GM12878 (cell line): ENCODE measurements around the gene SLC4A1. TPM values are rescaled to one million over a fixed set of nuclear protein-coding genes. Genes with fewer than 3 reads are reported as not detected.

Experiments used
- BHLHE40 ChIP-seq, 2 experiments: fragments of 450-650 bp in 1 of 2; IDR thresholded peaks; 2 replicates each; pipeline ENCODE4 v1.6.1; 2011 to 2017; ENCODE audit warnings: low read depth in 2 of 2, borderline replicate concordance in 1 of 2, improper control_type of control experiment in 1 of 2, low read length in 1 of 2, mild to moderate bottlenecking in 1 of 2
- CBX5 ChIP-seq: sonication (generic); IDR thresholded peaks from 2 replicates; pipeline ENCODE4 v1.6.1; 2016; ENCODE audit warnings: low read depth, moderate library complexity, mild to moderate bottlenecking, inconsistent platforms
- CEBPB ChIP-seq, 2 experiments: fragments of 150-350 bp in 1 of 2; IDR thresholded peaks; 2 replicates each; pipeline ENCODE4 v1.6.1; 2012 to 2014; ENCODE audit warnings: low read depth in 2 of 2, low read length in 2 of 2, borderline replicate concordance in 1 of 2, inconsistent platforms in 1 of 2
- CEBPZ ChIP-seq: fragments of 150-350 bp; IDR thresholded peaks from 2 replicates; pipeline ENCODE4 v1.6.1; 2016; ENCODE audit warnings: low read depth, low read length
- CHD1 ChIP-seq: IDR thresholded peaks from 2 replicates; pipeline ENCODE4 v1.6.1; 2012; ENCODE audit warnings: low read depth, low read length, improper control_type of control experiment
- EP300 ChIP-seq, 2 experiments: fragments of 150-350 bp in 1 of 2; IDR thresholded peaks; 2 replicates each; pipeline ENCODE4 v1.6.1; 2011 to 2012; ENCODE audit warnings: low read depth in 2 of 2, low read length in 2 of 2, borderline replicate concordance in 1 of 2, improper control_type of control experiment in 1 of 2, inconsistent platforms in 1 of 2; ENCODE audit not compliant: control insufficient read depth in 1 of 2
- ESRRA ChIP-seq: IDR thresholded peaks from 2 replicates; pipeline ENCODE4 v1.6.1; 2012; ENCODE audit warnings: mild to moderate bottlenecking, low read length, improper control_type of control experiment
- ETV6 ChIP-seq, 2 experiments: fragments of 450-650 bp in 1 of 2; IDR thresholded peaks in 1 of 2; conservative IDR thresholded peaks in 1 of 2; 2 replicates each; pipeline ENCODE4 v1.6.1; 2014; ENCODE audit warnings: antibody characterized with exemption in 1 of 2, borderline replicate concordance in 1 of 2, low read depth in 1 of 2, mild to moderate bottlenecking in 1 of 2, moderate library complexity in 1 of 2
- HCFC1 ChIP-seq: fragments of 150-350 bp; IDR thresholded peaks from 2 replicates; pipeline ENCODE4 v1.6.1; 2014; ENCODE audit warnings: low read length
- KDM1A ChIP-seq: fragments of 200-600 bp; sonication (generic); IDR thresholded peaks from 2 replicates; pipeline ENCODE4 v1.6.1; 2016; ENCODE audit warnings: borderline replicate concordance
- KLF5 ChIP-seq: fragments of 450-650 bp; IDR thresholded peaks from 2 replicates; pipeline ENCODE4 v1.6.1; 2014; ENCODE audit warnings: mild to moderate bottlenecking; ENCODE audit not compliant: partially characterized antibody
- MYC ChIP-seq: IDR thresholded peaks from 2 replicates; pipeline ENCODE4 v1.6.1; 2011; ENCODE audit warnings: mild to moderate bottlenecking, low read length, moderate library complexity, inconsistent platforms; ENCODE audit not compliant: insufficient read depth, insufficient replicate concordance, insufficient read length, severe bottlenecking
- NFYB ChIP-seq: IDR thresholded peaks from 2 replicates; pipeline ENCODE4 v1.6.1; 2011; ENCODE audit warnings: low read depth, mild to moderate bottlenecking, low read length, improper control_type of control experiment, moderate library complexity; ENCODE audit not compliant: insufficient read depth
- NR2C2 ChIP-seq: IDR thresholded peaks from 2 replicates; pipeline ENCODE4 v1.6.1; 2011; ENCODE audit warnings: borderline replicate concordance, low read depth; ENCODE audit not compliant: control insufficient read depth, insufficient read length
- NR2F1 ChIP-seq: fragments of 450-650 bp; conservative IDR thresholded peaks from 2 replicates; pipeline ENCODE4 v1.6.1; 2017; ENCODE audit warnings: mild to moderate bottlenecking
- RB1 ChIP-seq: fragments of 450-650 bp; formaldehyde crosslinking; IDR thresholded peaks from 2 replicates; pipeline ENCODE4 v1.6.1; 2017; ENCODE audit warnings: mild to moderate bottlenecking, borderline replicate concordance
- SMAD5 ChIP-seq: IDR thresholded peaks from 2 replicates; pipeline ENCODE4 v1.6.1; 2016; ENCODE audit warnings: antibody characterized with exemption, low read depth
- SREBF2 ChIP-seq: IDR thresholded peaks from 2 replicates; pipeline ENCODE4 v1.6.1; 2012; ENCODE audit warnings: mild to moderate bottlenecking, low read length
- ZNF207 ChIP-seq: fragments of 450-650 bp; IDR thresholded peaks from 2 replicates; pipeline ENCODE4 v1.6.1; 2014; ENCODE audit warnings: antibody characterized with exemption, mild to moderate bottlenecking, borderline replicate concordance
- ZNF384 ChIP-seq: IDR thresholded peaks from 2 replicates; pipeline ENCODE4 v1.6.1; 2012; ENCODE audit warnings: low read depth, mild to moderate bottlenecking, low read length, improper control_type of control experiment, borderline replicate concordance
- polyA plus RNA-seq, 11 experiments: library from polyadenylated mRNA; depleted of rRNA in 4 of 11; unstranded in 6 of 11; stranded (reverse) in 5 of 11; fragments of >200 nt; fragmentation: Nextera tagmentation in 4 of 11; fragmentation: Illumina TruSeq in 1 of 11; extraction: Ambion mirVana in 4 of 11; extraction: Trizol in 1 of 11; gene quantifications; 1 replicate in 1 of 11; 2 replicates in 10 of 11; pipeline versions ENCODE4 v1.2.1 to v1.2.3, GENCODE V29; 2011 to 2016; ENCODE audit warnings: inconsistent platforms in 2 of 11, missing spikeins in 2 of 11, low read depth in 1 of 11
- total RNA-seq, 4 experiments: library from RNA; depleted of rRNA in 3 of 4; stranded (reverse); fragments of >200 nt in 3 of 4; fragmentation: Illumina TruSeq in 1 of 4; extraction: Trizol in 1 of 4; gene quantifications; 2 replicates each; pipeline versions ENCODE4 v1.2.1 to v1.2.3, GENCODE V29; 2013 to 2021
- TF ChIP-seq, protein P1 (sequence below): fragments of 450-650 bp; IDR thresholded peaks from 2 replicates; pipeline ENCODE4 v1.6.1; 2017; ENCODE audit warnings: borderline replicate concordance
- TF ChIP-seq, protein P2 (sequence below): fragments of 450-650 bp; IDR thresholded peaks from 2 replicates; pipeline ENCODE4 v1.6.1; 2018; ENCODE audit warnings: borderline replicate concordance, mild to moderate bottlenecking; ENCODE audit not compliant: partially characterized antibody

SLC4A1 gene
- total and polyA plus RNA-seq, 10 of the 15 experiments (the other 5 are each of a cell fraction or from before 2014, with no cell fraction given): 0.03 TPM; not detected in 9

GRCh38 chr17:44279666-44280391, 11.9 kb upstream of the SLC4A1 start (continued):
- no peak for TF ChIP-seq CEBPZ
- no peak for TF ChIP-seq NFYB
- TF ChIP-seq BHLHE40 (IDR thresholded peaks at IDR 0.05; ENCODE audit: borderline replicate concordance in 1 of 2, low read depth in 2 of 2, low read length in 1 of 2): peak; percentile 61 to 76; a peak in 3 of 4 replicates
- TF ChIP-seq HCFC1: no peak
- no peak for TF ChIP-seq CHD1
- TF ChIP-seq MYC: no peak
- TF ChIP-seq, protein P1, sequence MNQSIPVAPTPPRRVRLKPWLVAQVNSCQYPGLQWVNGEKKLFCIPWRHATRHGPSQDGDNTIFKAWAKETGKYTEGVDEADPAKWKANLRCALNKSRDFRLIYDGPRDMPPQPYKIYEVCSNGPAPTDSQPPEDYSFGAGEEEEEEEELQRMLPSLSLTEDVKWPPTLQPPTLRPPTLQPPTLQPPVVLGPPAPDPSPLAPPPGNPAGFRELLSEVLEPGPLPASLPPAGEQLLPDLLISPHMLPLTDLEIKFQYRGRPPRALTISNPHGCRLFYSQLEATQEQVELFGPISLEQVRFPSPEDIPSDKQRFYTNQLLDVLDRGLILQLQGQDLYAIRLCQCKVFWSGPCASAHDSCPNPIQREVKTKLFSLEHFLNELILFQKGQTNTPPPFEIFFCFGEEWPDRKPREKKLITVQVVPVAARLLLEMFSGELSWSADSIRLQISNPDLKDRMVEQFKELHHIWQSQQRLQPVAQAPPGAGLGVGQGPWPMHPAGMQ: no peak
- TF ChIP-seq NR2F1: peak; percentile 96
- 0 out of 4 replicates have a peak, but pooled peaks have one; percentile 8 to 21 for TF ChIP-seq EP300 (IDR thresholded peaks at IDR 0.05; ENCODE audit: borderline replicate concordance in 1 of 2, control insufficient read depth in 1 of 2, low read depth in 2 of 2, low read length in 2 of 2)
- TF ChIP-seq SREBF2: no peak
- TF ChIP-seq CBX5: no peak
- TF ChIP-seq ZNF207: no peak
- no peak for TF ChIP-seq ZNF384
- no peak for TF ChIP-seq RB1
- TF ChIP-seq ESRRA: no peak
- no peak for TF ChIP-seq NR2C2
- TF ChIP-seq ETV6 (conservative IDR thresholded peaks at IDR 0.05 in 1 of 2, IDR thresholded peaks at IDR 0.05 in 1 of 2; ENCODE audit: borderline replicate concordance in 1 of 2, low read depth in 1 of 2): peak in 1 of 2 experiments; percentile 49; a peak in 1 of 4 replicates
- no peak for TF ChIP-seq KDM1A
- TF ChIP-seq SMAD5: no peak
- no peak for TF ChIP-seq KLF5
- no peak for TF ChIP-seq CEBPB (IDR thresholded peaks at IDR 0.05; ENCODE audit: borderline replicate concordance in 1 of 2, low read depth in 2 of 2, low read length in 2 of 2)
- TF ChIP-seq, protein P2, sequence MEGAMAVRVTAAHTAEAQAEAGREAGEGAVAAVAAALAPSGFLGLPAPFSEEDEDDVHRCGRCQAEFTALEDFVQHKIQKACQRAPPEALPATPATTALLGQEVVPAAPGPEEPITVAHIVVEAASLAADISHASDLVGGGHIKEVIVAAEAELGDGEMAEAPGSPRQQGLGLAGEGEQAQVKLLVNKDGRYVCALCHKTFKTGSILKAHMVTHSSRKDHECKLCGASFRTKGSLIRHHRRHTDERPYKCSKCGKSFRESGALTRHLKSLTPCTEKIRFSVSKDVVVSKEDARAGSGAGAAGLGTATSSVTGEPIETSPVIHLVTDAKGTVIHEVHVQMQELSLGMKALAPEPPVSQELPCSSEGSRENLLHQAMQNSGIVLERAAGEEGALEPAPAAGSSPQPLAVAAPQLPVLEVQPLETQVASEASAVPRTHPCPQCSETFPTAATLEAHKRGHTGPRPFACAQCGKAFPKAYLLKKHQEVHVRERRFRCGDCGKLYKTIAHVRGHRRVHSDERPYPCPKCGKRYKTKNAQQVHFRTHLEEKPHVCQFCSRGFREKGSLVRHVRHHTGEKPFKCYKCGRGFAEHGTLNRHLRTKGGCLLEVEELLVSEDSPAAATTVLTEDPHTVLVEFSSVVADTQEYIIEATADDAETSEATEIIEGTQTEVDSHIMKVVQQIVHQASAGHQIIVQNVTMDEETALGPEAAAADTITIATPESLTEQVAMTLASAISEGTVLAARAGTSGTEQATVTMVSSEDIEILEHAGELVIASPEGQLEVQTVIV: no peak
